ENCODE results near the gene ATP6AP1.

GRCh38 chrX:154467556-154467955 is 39.1 kb downstream of the ATP6AP1 start:
- TF ChIP-seq CTCF (CRISPR knock-in tag; IDR thresholded peaks at IDR 0.05) (no peak), HIVEP1 (CRISPR knock-in tag; IDR thresholded peaks at IDR 0.05) (no peak), POLR2A (IDR thresholded peaks at IDR 0.05; ENCODE audit: insufficient read depth in 1 of 2, low read depth in 2 of 2, low read length in 2 of 2) (no peak), ZNF589 (CRISPR knock-in tag; conservative IDR thresholded peaks at IDR 0.05) (no peak), ZNF510 (CRISPR knock-in tag; IDR thresholded peaks at IDR 0.05; ENCODE audit: low read depth) (no peak), ZNF292 (CRISPR knock-in tag; IDR thresholded peaks at IDR 0.05; ENCODE audit: borderline replicate concordance, low read depth) (no peak), CBX1 (IDR thresholded peaks at IDR 0.05; ENCODE audit: low read depth) (no peak), DPF2 (CRISPR knock-in tag; IDR thresholded peaks at IDR 0.05; ENCODE audit: borderline replicate concordance, low read depth) (no peak), RFX1 (IDR thresholded peaks at IDR 0.05) (no peak), BRCA1 (CRISPR knock-in tag; IDR thresholded peaks at IDR 0.05) (no peak), ATF7-NPFF (CRISPR knock-in tag; IDR thresholded peaks at IDR 0.05; ENCODE audit: low read depth) (no peak), ARNT (IDR thresholded peaks at IDR 0.05) (no peak), NFRKB (IDR thresholded peaks at IDR 0.05) (no peak), MIER3 (CRISPR knock-in tag; IDR thresholded peaks at IDR 0.05; ENCODE audit: borderline replicate concordance) (no peak)
